HL-60 (cell line): Measurements from ENCODE around the gene USB1.
"Not testable (repeated sequence)": the region's sequence is repeated elsewhere in the genome, so short reads cannot be mapped to it uniquely, and the experiment has no call there.

Experiments
- DNase-seq, 2 experiments: peaks; one replicate each; pipeline ENCODE4 v3.0.0-alpha.2; 2010 to 2020; ENCODE audit warnings: low read depth in 1 of 2, low spot score in 1 of 2
- H3K27ac ChIP-seq: fragments of 250-450 bp; sonication (Bioruptor Pico); replicated peaks from 2 replicates; pipeline ENCODE4 v1.5.1; 2020; ENCODE audit warnings: mild to moderate bottlenecking, moderate library complexity
- H3K27me3 ChIP-seq: fragments of 250-450 bp; sonication (Bioruptor Pico); 2 replicates; pipeline ENCODE4 v1.5.1; 2021; ENCODE audit warnings: mild to moderate bottlenecking, moderate library complexity; ENCODE audit not compliant: insufficient read depth, poor library complexity, severe bottlenecking
- H3K4me3 ChIP-seq: replicated peaks from 2 replicates; pipeline ENCODE4 v1.5.1; 2011; ENCODE audit warnings: mild to moderate bottlenecking, control low read depth, low read length; ENCODE audit not compliant: insufficient read depth
- GABPA ChIP-seq: IDR thresholded peaks from 2 replicates; pipeline ENCODE4 v1.6.1; 2012; ENCODE audit warnings: low read depth
- POLR2AphosphoS5 ChIP-seq: IDR thresholded peaks from 2 replicates; pipeline ENCODE4 v1.6.1; 2012; ENCODE audit warnings: low read depth
- SPI1 ChIP-seq: IDR thresholded peaks from 2 replicates; pipeline ENCODE4 v1.6.1; 2012; ENCODE audit warnings: low read depth, mild to moderate bottlenecking, borderline replicate concordance
- TF ChIP-seq, protein P1 (sequence below): IDR thresholded peaks from one replicate; pipeline ENCODE4 v1.5.1; 2011; ENCODE audit warnings: low read length, control low read depth, inconsistent platforms; ENCODE audit not compliant: insufficient read depth
- TF ChIP-seq, protein P2 (sequence below): IDR thresholded peaks from 2 replicates; pipeline ENCODE4 v1.6.1; 2012; ENCODE audit warnings: low read depth; ENCODE audit not compliant: insufficient replicate concordance

The USB1 gene

DNA sequence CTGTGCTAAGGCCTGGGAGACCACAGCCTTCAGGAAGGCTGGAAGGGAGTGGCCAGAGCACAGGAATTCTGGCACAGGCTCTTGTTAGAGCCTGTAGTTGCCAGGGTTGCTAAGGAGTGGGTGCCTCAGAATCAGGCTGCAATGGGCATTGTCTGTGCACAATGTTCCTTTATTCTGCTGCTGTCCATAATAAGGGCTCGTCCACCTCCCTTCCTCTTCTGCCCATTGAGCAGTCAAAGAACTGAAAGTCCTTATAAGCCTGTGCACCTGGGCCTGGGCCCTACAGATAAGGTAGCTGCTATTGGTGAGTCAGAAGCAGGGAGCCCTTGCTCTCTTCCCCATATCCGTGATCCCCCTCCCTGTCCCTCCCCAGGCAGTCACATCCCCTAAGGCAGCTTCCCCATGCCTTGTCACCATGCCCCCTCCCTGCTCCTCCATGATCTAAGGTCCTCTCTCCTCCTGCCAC, 24.8 kb upstream of the USB1 start:
- no peak overlapping the region for H3K27ac ChIP-seq
- no peaks in the 10 kb centered on the region for H3K27me3 ChIP-seq

DNA sequence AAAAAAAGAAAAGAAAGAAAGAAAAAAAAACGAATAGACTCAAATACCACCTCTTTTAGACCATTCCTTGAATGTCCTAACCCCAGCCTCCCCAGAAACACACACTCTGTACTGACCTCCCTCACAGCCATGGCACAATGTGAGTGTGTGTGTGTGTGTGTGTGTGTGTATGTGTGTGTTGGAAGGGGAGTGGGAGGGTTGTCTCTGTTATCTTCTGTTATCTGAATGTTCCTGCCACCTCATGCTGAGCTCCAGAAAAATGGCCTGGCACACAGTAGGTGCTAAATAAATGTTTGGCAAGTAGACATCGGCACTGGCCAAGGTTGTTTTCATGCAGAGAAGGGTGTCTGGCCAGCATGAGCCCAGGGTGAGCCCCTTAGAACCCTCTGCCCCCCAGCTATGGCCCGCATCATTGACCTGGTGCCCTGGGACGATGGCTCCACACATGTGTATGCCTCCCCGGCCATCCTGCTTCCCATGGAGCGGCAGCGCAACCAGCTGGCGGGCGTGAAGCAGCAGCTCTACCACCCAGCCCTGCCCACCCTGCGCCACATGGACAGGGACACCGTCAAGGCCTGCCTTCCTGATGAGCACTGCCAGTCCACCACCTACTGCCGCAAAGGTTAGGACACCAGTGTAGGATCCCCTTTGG, 23.7 kb upstream of the USB1 start:
- H3K27ac ChIP-seq = no peak overlapping the region
- TF ChIP-seq GABPA = no peak
- DNase-seq = no peak
- H3K4me3 ChIP-seq = no peak overlapping the region
- H3K27me3 ChIP-seq = no peaks in the 10 kb centered on the region

More for the DNA sequence above, 24.8 kb upstream of the USB1 start:
- H3K4me3 ChIP-seq = no peak overlapping the region
- no peak for TF ChIP-seq SPI1
- TF ChIP-seq, protein P1, sequence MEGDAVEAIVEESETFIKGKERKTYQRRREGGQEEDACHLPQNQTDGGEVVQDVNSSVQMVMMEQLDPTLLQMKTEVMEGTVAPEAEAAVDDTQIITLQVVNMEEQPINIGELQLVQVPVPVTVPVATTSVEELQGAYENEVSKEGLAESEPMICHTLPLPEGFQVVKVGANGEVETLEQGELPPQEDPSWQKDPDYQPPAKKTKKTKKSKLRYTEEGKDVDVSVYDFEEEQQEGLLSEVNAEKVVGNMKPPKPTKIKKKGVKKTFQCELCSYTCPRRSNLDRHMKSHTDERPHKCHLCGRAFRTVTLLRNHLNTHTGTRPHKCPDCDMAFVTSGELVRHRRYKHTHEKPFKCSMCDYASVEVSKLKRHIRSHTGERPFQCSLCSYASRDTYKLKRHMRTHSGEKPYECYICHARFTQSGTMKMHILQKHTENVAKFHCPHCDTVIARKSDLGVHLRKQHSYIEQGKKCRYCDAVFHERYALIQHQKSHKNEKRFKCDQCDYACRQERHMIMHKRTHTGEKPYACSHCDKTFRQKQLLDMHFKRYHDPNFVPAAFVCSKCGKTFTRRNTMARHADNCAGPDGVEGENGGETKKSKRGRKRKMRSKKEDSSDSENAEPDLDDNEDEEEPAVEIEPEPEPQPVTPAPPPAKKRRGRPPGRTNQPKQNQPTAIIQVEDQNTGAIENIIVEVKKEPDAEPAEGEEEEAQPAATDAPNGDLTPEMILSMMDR = no peak
- TF ChIP-seq GABPA = no peak
- DNase-seq = no peak

DNA sequence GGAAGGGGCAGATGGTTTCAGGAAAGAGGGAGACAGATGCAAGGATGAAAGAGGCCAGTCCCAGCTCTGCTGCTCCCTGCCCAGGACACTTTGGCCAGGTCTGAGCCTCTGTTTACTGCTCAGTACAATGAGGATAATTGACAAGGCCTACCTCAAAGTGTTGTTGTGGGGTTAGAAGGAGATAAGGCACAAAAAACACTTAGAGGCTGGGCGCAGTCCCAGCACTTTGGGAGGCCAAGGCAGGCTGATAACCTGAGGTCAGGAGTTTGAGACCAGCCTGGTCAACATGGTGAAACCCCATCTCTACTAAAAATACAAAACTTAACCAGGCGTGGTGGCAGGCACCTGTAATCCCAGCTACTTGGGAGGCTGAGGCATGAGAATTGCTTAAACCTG, 23.1 kb upstream of the USB1 start:
- not testable (repeated sequence) for H3K27me3 ChIP-seq, H3K27ac ChIP-seq

DNA sequence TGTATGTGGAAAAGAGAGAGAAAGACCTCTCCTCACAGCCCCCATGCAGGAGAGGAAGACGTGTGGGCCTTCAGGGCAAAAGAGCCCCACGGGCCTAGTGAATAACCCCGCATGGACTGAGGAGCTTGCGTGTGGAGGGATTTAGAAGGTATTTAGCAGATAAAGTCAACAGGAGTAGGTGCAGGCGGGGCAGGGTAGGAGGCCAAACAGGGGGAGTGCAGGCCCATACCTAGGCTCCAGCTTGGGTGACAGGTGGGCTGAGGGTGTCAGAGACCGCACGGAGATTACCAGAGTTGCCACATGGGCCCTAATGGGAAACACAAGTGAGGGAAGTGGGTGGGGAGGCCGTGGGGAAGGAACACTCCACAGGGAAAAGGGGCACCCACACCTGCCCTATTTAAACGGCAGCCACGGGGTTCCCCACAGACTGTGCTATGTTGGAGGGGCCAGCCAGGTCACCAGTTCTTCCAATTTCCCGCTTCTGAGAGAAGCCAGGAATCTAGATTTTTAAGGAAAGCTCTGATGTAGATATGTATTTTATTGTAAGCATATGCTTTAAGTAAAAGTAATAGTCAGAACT, 22.1 kb upstream of the USB1 start:
- Histone ChIP-seq H3K4me3 (no peak overlapping the region), H3K27me3 (no peaks in the 10 kb centered on the region), H3K27ac (no peak overlapping the region)
- TF ChIP-seq SPI1 = no peak
- TF ChIP-seq, protein P1 = no peak
- TF ChIP-seq, protein P2, sequence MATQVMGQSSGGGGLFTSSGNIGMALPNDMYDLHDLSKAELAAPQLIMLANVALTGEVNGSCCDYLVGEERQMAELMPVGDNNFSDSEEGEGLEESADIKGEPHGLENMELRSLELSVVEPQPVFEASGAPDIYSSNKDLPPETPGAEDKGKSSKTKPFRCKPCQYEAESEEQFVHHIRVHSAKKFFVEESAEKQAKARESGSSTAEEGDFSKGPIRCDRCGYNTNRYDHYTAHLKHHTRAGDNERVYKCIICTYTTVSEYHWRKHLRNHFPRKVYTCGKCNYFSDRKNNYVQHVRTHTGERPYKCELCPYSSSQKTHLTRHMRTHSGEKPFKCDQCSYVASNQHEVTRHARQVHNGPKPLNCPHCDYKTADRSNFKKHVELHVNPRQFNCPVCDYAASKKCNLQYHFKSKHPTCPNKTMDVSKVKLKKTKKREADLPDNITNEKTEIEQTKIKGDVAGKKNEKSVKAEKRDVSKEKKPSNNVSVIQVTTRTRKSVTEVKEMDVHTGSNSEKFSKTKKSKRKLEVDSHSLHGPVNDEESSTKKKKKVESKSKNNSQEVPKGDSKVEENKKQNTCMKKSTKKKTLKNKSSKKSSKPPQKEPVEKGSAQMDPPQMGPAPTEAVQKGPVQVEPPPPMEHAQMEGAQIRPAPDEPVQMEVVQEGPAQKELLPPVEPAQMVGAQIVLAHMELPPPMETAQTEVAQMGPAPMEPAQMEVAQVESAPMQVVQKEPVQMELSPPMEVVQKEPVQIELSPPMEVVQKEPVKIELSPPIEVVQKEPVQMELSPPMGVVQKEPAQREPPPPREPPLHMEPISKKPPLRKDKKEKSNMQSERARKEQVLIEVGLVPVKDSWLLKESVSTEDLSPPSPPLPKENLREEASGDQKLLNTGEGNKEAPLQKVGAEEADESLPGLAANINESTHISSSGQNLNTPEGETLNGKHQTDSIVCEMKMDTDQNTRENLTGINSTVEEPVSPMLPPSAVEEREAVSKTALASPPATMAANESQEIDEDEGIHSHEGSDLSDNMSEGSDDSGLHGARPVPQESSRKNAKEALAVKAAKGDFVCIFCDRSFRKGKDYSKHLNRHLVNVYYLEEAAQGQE = no peak
- TF ChIP-seq GABPA = no peak
- TF ChIP-seq POLR2AphosphoS5 = no peak
- DNase-seq = no peak

More for the DNA sequence above, 23.1 kb upstream of the USB1 start:
- not testable (repeated sequence) for DNase-seq, H3K4me3 ChIP-seq

DNA sequence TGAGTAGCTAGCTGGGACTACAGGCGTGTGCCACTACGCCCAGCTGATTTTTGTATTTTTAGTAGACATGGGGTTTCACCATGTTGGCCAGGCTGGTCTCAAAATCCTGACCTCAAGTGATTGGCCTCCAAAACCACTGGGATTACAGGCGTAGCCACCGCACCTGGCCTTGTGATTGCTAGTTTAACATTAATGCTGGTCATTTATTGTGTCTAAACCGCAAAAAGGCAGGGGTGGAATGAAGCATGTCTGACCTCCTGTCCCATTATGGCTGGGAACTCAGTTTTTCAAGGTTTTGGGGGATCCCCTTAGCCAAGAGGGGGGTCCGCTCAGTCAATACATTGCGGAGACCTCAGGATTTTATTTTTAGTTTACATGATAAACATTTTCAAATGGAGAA, 19.6 kb upstream of the USB1 start:
- TF ChIP-seq, protein P1 = no peak
- no peak for TF ChIP-seq GABPA
- TF ChIP-seq SPI1 = no peak
- TF ChIP-seq, protein P2 = no peak
- TF ChIP-seq POLR2AphosphoS5 = no peak
- Histone ChIP-seq H3K27me3 (peaks cover 2% of the 10 kb centered on the region), H3K4me3 (no peak overlapping the region), H3K27ac (no peak overlapping the region)
- no peak for DNase-seq
